Stomach (tissue), 9 donors: Measurements from ENCODE around the gene IRF4. TPM values are rescaled to one million over a fixed set of nuclear protein-coding genes. Genes with fewer than 3 reads are reported as not detected.

Experiments used
- DNase-seq, 2 donors: peaks; one replicate each; pipeline versions ENCODE4 v3.0.0 to v3.0.0-alpha.2; 2013 to 2019
- H3K27ac ChIP-seq, 5 donors: fragments of 200-600 bp in 4 of 5; sonication (generic) in 4 of 5; one replicate each; pipeline ENCODE4 v1.5.1; 2013 to 2019; ENCODE audit warnings: mild to moderate bottlenecking in 1 of 5, moderate library complexity in 1 of 5
- H3K27me3 ChIP-seq, 3 donors: fragments of 200-600 bp; sonication (generic); one replicate each; pipeline ENCODE4 v1.5.1; 2017 to 2019; ENCODE audit warnings: mixed run types in 1 of 3
- H3K36me3 ChIP-seq, 4 donors: fragments of 200-600 bp; sonication (generic); 1 replicate in 3 of 4; 2 replicates in 1 of 4; pipeline ENCODE4 v1.5.1; 2016 to 2019
- H3K4me1 ChIP-seq, 4 donors: fragments of 200-600 bp; sonication (generic); one replicate each; pipeline ENCODE4 v1.5.1; 2016 to 2019
- H3K4me3 ChIP-seq, 4 donors: fragments of 200-600 bp; sonication (generic) in 3 of 4; one replicate each; pipeline ENCODE4 v1.5.1; 2016 to 2019; ENCODE audit warnings: mild to moderate bottlenecking in 1 of 4
- H3K9me3 ChIP-seq, 4 donors: fragments of 200-600 bp; sonication (generic); one replicate each; pipeline ENCODE4 v1.5.1; 2016 to 2019
- EP300 ChIP-seq: sonication (generic); formaldehyde crosslinking; IDR thresholded peaks from one replicate; pipeline ENCODE4 v1.6.1; 2017; ENCODE audit warnings: antibody characterized with exemption
- POLR2A ChIP-seq, 4 donors: fragments of 450-650 bp; IDR thresholded peaks; one replicate each; pipeline ENCODE4 v1.6.1; 2016; ENCODE audit warnings: antibody characterized with exemption in 4 of 4, control low read depth in 2 of 4, mild to moderate bottlenecking in 1 of 4, moderate library complexity in 1 of 4
- POLR2AphosphoS5 ChIP-seq, 3 donors: sonication (generic); formaldehyde crosslinking; IDR thresholded peaks; one replicate each; pipeline ENCODE4 v1.6.1; 2016; ENCODE audit warnings: antibody characterized with exemption in 3 of 3
- WGBS, 5 donors: extraction: QIAGEN DNeasy Blood & Tissue Kit in 3 of 5; methylation state at CpG; one replicate each; pipeline versions ENCODE4 v1.1.5 to v1.1.7; 2013 to 2018; 5-methylcytosine and 5-hydroxymethylcytosine counted together
- intact Hi-C: fragments of 100-400 bp; cut with DNase I; formaldehyde crosslinking; loops from one replicate; pipeline ENCODE4 v1.15.1; 2023; ENCODE audit warnings: low total_unique reads
- polyA plus RNA-seq, 3 donors: library from polyadenylated mRNA; stranded (reverse); fragments of 200-250 nt; gene quantifications; one replicate each; pipeline ENCODE4 v1.2.3, GENCODE V29; 2013
- total RNA-seq, 5 donors: library from RNA; depleted of rRNA; stranded (reverse); fragments of >200 nt; gene quantifications; one replicate each; pipeline versions ENCODE4 v1.1.0 to v1.2.3, GENCODE V29; 2014 to 2016
- TF ChIP-seq, protein P1 (sequence below), 7 experiments: fragments of 450-650 bp in 4 of 7; fragments of 200-600 bp in 3 of 7; sonication (generic) in 3 of 7; IDR thresholded peaks; one replicate each; pipeline ENCODE4 v1.5.1; 2016 to 2019; ENCODE audit warnings: antibody characterized with exemption in 7 of 7, control low read depth in 2 of 7, mild to moderate bottlenecking in 1 of 7
- donor health status: healthy with polysubstance abuse.
- donor health status: Bipolar disorder and iron deficiency.
- donor health status: healthy.

IRF4 gene
- total and polyA plus RNA-seq, 8 donors: 0.48 to 7.0 (median 2.6) TPM; not detected in 1

DNA sequence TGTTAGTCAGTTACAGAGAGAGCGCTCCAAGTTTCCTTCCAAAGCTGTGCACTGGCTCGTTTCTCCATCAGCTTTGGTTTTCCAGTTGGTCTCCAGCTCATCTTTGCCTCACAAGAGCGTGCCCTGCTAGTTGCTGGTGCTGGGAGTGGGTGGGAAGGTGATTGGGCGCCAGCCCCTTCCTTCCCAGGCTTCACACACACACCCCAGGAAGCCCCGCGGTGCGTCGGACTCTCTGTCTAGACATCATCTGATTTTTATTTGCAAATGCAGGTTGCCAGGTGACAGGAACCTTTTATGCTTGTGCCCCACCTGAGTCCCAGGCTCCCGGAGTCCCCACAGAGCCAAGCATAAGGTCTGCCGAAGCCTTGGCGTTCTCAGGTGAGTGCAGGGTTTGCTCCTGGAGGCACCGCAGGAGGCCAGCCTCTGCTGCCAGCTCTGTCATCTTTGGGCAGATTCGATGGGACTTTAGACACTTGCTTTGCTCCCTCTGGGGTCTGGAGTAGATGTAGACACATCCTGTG, 7.1 kb downstream of the IRF4 start:
- H3K9me3 ChIP-seq: no peaks in the 10 kb centered on the region
- WGBS, 5 donors: 70 to 86% (median 78%) methylated on average over 11 to 13 of the region's 13 CpGs
- H3K27me3 ChIP-seq: peaks cover 2 to 70% (median 27%) of the 10 kb centered on the region in 3 donors
- TF ChIP-seq EP300: no peak
- TF ChIP-seq, protein P1, sequence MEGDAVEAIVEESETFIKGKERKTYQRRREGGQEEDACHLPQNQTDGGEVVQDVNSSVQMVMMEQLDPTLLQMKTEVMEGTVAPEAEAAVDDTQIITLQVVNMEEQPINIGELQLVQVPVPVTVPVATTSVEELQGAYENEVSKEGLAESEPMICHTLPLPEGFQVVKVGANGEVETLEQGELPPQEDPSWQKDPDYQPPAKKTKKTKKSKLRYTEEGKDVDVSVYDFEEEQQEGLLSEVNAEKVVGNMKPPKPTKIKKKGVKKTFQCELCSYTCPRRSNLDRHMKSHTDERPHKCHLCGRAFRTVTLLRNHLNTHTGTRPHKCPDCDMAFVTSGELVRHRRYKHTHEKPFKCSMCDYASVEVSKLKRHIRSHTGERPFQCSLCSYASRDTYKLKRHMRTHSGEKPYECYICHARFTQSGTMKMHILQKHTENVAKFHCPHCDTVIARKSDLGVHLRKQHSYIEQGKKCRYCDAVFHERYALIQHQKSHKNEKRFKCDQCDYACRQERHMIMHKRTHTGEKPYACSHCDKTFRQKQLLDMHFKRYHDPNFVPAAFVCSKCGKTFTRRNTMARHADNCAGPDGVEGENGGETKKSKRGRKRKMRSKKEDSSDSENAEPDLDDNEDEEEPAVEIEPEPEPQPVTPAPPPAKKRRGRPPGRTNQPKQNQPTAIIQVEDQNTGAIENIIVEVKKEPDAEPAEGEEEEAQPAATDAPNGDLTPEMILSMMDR (IDR thresholded peaks at IDR 0.05): no peak
- TF ChIP-seq POLR2AphosphoS5 (IDR thresholded peaks at IDR 0.05): no peak
- TF ChIP-seq POLR2A (IDR thresholded peaks at IDR 0.05): no peak
- H3K27ac ChIP-seq: no peak overlapping the region
- H3K4me3 ChIP-seq: no peak overlapping the region
- DNase-seq: no peak
- no peaks in the 10 kb centered on the region for H3K36me3 ChIP-seq
- peaks cover 2 to 4% (median 2%) of the 10 kb centered on the region in 4 donors for H3K4me1 ChIP-seq
- intact Hi-C loops: no loop called here

DNA sequence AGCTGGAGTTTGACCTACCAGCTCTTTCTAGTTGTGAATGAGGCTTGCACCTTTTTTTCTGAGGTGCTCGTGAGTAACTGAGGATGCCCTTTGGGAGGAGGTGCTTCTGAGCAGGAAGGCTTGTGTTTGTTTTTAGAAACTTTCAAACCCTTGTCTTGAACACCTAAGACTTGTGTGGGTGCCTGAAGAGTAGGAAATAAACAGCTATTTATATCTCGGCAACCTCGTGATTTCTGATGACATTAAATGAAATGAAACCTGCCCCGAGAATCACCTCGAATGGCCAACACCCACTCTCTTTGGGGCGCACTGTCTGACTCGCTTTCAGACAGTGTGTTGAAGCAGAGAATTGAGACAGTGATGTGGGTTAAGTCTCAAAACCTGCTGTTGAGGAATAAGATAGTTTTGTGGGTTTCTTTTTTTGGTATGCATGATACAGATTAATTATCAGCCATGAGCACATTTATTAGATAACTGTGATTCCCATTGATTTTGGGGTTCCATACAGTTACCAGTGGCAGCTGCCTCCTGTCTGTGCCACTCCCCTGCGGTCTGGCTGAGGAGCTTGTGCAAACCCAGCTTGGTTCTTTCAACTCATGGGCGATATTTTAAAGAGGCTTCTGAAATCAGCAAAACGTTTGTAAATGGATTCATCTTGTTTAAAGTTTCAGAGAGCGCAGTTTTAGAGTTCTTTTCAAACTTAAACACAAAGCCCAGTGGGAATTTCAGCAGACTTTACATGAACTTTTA, 8.4 kb downstream of the IRF4 start:
- Histone ChIP-seq H3K4me3 (no peak overlapping the region), H3K27me3 (peaks cover 0 to 69% (median 19%) of the 10 kb centered on the region in 3 donors), H3K27ac (no peak overlapping the region), H3K9me3 (no peaks in the 10 kb centered on the region), H3K4me1 (no peaks in the 10 kb centered on the region), H3K36me3 (no peaks in the 10 kb centered on the region)
- intact Hi-C loops: no loop called here
- 58 to 62% (median 61%) methylated on average over 11 of the region's 11 CpGs for WGBS, 5 donors
- no peak for DNase-seq
- TF ChIP-seq POLR2AphosphoS5 (IDR thresholded peaks at IDR 0.05) (no peak), POLR2A (IDR thresholded peaks at IDR 0.05) (no peak), EP300 (no peak)
- TF ChIP-seq, protein P1 (IDR thresholded peaks at IDR 0.05): no peak

DNA sequence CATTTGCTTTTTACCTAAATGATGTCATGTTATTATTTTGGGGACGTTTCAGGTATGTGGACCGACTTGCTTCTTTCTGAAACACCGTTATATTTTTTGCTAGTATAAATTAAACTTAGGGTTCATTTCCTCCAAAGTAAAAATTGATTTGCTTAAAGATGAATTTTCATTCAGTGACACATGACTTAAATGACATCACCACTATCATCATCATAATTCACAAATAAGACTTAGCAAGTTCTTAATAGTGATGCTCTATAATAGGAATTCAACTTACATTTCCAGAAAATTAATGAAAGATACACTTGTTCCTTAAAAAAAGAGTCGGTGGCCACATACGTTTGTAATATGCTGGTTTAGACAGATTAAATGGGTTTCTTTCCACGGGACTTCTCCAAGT, 9.3 kb downstream of the IRF4 start:
- DNase-seq: no peak
- Histone ChIP-seq H3K27me3 (peaks cover 0 to 61% (median 17%) of the 10 kb centered on the region in 3 donors), H3K4me3 (no peak overlapping the region), H3K4me1 (no peaks in the 10 kb centered on the region), H3K27ac (no peak overlapping the region), H3K9me3 (no peaks in the 10 kb centered on the region), H3K36me3 (no peaks in the 10 kb centered on the region)
- intact Hi-C loops: no loop called here
- WGBS, 5 donors: 83 to 89% (median 87%) methylated on average over 6 of the region's 6 CpGs
- TF ChIP-seq, protein P1 (IDR thresholded peaks at IDR 0.05): no peak
- TF ChIP-seq EP300 (no peak), POLR2A (IDR thresholded peaks at IDR 0.05) (no peak), POLR2AphosphoS5 (IDR thresholded peaks at IDR 0.05) (no peak)

DNA sequence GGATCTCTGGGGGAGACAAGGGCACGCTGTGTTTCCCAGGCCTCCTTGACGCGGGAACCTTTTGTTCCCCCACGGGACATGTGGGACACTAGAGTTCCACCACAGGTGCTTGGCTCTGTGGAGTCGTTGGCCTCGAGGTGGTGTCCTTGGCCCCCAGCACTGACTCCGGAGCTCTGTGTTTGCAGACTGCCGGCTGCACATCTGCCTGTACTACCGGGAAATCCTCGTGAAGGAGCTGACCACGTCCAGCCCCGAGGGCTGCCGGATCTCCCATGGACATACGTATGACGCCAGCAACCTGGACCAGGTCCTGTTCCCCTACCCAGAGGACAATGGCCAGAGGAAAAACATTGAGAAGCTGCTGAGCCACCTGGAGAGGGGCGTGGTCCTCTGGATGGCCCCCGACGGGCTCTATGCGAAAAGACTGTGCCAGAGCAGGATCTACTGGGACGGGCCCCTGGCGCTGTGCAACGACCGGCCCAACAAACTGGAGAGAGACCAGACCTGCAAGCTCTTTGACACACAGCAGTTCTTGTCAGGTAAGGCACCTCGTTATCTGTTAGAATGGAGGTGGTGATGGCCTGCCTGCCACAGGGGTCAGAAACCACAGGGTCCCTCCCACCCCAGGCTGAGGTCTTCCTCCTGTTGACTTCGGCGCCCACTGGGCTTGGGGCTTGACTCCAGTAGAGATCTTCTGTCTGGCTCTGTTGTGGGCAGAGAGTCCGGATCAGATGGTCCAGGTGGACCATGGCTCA, 9.9 kb downstream of the IRF4 start:
- intact Hi-C loops: no loop called here
- DNase-seq: no peak
- Histone ChIP-seq H3K4me3 (no peak overlapping the region), H3K9me3 (no peaks in the 10 kb centered on the region), H3K4me1 (no peaks in the 10 kb centered on the region), H3K27ac (no peak overlapping the region), H3K27me3 (peaks cover 0 to 55% (median 17%) of the 10 kb centered on the region in 3 donors), H3K36me3 (no peaks in the 10 kb centered on the region)
- TF ChIP-seq, protein P1 (IDR thresholded peaks at IDR 0.05): no peak
- TF ChIP-seq EP300 (no peak), POLR2AphosphoS5 (IDR thresholded peaks at IDR 0.05) (no peak), POLR2A (IDR thresholded peaks at IDR 0.05) (no peak)
- WGBS, 5 donors: 84 to 90% (median 84%) methylated on average over 22 to 27 of the region's 27 CpGs
